GM21528 (cell line): Measurements from ENCODE around the gene CHRNA7.

Experiments
- ATAC-seq: cut with Tn5 transposase; IDR thresholded peaks from one replicate; pipeline ENCODE4 v1.9.1; 2021; ENCODE audit warnings: mild to moderate bottlenecking, moderate library complexity; ENCODE audit not compliant: unreplicated experiment, low FRiP score

CHRNA7 gene

DNA sequence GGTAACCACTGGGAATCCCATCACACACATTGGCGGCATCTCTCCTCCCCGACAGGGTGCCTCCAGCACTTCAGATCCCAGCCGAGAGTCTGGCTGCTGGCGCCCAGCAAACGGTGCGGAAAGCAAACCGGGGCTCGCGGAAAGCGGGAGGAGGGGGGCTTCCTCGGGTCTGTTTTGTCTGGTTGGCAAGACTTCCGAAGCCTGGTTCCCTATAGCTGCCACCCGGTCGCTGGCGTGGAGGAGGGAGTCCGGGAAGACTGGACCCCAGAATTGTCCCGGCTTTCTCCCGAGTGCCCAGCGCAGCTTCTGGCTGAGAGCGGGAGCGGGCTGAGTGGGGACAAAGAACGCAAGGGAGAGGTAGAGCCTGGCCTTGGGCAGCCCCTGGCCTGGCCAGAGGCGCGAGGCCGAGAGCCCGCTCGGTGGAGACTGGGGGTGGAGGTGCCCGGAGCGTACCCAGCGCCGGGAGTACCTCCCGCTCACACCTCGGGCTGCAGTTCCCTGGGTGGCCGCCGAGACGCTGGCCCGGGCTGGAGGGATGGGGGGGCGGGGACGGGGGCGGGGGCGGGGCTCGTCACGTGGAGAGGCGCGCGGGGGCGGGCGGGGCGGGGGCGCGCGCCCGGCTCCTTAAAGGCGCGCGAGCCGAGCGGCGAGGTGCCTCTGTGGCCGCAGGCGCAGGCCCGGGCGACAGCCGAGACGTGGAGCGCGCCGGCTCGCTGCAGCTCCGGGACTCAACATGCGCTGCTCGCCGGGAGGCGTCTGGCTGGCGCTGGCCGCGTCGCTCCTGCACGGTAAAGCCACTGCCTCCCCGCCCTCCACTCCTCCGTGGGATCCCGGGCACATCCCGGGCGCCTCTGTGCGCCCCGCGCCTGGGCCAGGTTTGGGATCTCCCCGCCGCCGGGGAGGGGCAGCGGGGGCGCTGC lies at the start of gene CHRNA7:
TSS of gene CHRNA7 (plus strand) at position 654 of the 920 bp plus-strand sequence. CDS start at position 734, 80 bp downstream.
- no peak for ATAC-seq

DNA sequence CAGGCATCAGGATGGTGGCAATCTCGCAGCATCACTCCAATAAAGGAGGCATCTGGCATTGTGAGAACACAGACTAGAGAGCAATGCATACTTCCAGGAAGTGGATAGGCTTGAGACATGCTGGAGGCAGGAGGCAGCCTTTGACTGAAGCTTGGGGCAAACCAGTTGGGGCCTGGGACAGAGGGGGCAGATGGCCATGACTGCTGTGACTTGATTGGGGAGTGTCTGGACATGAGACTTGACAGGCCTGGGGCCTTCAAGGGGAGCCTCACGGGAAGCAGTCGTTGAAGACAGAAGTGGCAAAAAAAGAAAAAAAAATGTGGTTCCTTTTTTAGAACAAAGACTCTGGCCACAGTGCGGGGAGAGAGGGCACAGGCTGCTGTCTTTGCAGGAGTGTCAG lies 44.7 kb upstream of the CHRNA7 start:
- ATAC-seq: no peak

DNA sequence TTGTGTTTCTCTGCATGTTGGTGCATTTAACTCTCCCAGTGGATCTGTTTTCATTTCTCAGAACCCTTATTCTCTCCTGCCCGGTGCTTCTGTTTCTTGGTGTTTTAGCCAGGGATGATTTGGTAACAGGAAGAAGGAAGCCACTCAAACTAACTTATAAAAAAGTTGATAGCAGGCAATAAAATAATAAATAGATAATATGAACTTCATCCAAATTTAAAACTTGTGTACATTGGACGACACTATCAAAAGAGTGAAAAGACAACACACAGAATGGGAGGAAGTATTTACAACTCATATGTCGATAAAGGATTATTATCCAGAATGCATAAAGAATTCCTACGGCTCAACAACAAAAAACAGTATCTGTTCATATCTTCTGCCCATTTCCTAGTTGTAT lies 37.3 kb upstream of the CHRNA7 start:
- ATAC-seq: no peak

DNA sequence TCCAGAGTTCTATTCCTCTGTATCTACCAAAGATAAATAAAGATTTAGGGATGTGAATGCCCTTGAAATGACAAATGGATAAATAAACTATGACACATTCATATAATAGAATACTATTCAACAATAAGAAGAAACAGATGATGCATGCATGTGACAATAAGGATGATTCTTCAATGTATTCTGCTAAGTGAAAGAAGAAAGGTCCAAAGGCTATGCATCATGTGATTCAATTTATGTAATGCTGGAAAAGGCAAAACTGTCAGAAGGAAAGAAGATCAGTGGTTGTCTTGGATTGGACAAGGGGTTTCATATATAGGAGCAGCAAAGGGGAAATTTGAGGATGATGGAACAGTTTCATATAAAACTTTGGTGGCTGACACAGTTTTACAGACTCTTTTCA lies 32.6 kb upstream of the CHRNA7 start:
- no peak for ATAC-seq

DNA sequence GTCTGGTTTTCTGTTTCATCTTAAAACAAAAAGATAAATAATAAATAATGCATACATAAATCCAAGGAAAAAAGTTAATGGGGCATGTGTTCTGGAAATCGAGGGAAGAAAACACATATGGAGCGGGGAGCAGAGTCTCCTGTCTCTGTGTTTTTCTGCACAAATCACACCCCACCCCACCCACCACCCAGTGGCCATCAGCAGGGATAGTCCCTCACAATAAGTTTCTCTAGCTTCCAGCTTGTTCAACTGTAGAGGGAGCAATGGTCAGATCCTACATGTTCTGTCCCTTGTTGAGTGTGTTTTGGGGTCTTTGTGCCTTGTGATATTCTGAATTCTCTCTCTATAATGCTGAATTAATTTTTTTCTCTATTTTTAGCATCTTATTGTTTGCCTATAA lies 26.8 kb upstream of the CHRNA7 start:
- no peak for ATAC-seq

DNA sequence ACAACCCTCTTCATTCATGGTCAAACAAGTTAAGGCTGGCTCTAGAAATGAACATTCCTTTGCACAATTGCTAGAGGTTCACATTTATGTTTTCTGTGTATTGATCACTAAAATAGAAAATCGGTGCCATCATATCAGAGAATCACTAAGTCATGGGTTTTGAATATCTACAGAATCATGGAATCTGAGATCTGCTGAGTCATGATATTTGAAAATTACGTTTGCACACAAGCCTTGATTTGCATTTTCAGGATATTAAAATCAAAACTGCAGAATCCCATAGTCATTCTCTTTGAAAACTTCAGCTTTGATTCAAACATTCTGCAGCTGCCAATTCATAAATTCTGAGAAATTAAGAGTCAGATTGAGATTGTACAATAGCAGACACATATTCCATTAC lies 26.1 kb upstream of the CHRNA7 start:
- no peak for ATAC-seq

DNA sequence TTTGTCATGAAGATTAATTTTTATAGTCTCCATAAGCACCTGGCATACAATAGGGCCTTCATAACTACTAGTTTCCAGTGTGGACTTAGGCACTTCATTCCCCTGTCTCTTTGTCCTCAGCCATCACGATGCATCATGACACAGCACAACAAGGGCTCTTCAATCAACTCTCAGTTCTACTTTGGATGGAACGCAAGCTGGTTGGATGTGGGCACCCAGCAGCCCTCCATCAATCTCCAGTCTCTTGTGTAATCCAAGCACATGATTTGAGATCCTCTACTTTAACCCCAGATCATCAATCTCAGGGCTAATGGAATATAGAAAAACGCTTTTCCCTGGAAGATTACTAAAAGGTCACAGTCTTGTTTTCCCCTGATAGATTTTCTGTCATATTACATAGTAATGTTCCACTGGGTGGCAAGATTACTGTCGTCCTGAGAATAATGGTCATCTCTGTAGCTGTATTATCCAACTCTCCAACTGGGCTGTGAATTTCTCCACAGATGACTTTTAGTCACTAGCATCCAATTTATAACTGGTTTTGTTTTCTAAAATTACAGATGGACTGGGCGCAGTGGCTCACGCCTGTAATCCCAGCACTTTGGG lies 22.9 kb upstream of the CHRNA7 start:
- ATAC-seq: no peak

DNA sequence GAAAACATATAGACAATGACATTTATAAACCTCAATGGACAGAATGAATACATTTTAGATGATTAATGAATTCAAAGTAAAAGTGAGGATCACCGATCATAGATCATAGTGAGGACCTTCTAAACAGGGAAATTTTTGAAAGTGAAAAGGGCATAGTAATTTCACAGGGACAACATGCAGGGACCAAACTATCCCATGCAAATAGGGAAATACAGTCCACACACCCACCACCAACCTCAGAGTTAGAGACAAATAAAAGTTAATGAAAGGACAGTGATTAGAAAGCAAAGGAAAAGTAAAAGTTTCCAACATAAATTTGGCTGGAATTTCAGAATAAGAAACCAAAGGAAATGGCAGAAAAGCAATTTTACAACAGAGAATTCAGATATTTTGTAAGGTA lies 15.4 kb upstream of the CHRNA7 start:
- no peak for ATAC-seq

DNA sequence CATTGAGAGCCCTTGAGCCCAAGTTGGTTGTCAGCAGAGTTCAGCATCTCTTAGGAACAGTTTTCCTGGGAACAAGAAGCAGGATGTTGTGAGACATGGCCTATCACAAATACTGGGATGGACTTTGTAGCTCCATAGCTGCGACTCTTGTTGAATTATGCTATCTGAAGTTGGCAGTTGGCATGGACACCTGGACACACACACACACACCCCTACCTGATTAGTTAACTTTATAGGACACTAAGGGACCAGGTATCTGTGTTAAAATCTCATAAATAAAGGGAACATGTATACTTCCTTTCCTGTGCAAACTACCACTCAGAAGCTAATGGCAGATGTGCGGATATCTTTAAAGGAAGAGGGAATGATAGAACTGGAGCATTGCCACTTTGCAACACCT lies 10.2 kb upstream of the CHRNA7 start:
- no peak for ATAC-seq

DNA sequence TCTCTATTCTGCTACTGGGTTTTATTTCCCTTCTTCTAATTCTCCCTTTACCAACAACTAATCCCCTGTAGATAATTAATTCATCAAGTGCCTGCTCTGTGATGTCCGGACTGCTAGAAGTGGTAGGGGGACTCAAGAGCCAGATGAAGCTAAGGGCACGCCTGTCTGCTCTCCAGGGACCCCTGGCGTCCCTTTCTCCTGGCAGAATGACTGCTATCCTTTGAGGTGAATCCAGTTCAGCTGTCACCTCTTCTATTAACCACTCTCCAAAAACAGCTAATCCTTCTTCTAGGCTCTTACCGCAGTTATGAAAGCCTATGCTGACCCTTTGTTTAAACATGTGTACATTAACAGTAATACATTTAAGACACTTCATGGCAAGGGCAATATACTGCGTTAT lies 1.4 kb upstream of the CHRNA7 start:
- ATAC-seq: no peak

DNA sequence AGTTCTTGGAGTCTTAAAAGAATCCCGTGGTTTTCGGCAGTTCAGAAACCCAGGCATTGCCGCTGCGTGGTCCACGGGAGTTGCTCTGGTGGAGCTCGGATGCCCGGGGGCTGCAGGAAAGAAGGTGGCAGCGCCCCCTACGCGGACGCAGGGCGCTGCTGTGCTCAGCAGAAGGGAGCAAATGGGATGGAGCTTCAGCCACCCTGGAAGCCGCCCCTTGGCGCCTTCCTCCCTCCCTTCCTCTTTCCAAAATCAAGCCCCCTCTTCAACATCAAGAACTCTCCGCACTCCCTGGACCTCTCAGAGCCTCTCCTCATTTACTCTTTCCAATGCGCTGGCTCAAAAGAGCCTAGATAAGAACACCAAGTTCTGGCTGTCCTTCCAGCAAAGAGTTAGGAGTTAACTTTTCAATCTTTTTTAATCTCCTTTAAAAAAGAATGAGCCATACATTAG lies 880 bp upstream of the CHRNA7 start:
- ATAC-seq: no peak

DNA sequence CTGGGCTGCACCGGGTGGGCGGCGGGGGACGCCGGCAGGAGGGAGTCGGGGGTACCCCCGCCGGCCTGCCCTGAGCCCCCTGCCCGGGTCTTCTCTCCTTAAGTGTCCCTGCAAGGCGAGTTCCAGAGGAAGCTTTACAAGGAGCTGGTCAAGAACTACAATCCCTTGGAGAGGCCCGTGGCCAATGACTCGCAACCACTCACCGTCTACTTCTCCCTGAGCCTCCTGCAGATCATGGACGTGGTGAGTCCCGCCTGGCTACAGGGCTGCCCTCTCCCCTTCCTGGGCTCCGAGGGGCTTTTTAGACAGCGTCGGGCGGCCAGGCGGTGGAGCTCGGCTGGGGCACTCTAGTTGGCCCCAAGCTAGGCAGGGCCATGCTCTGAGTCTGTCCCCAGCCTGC lies 480 bp downstream of the CHRNA7 start:
- ATAC-seq: no peak

DNA sequence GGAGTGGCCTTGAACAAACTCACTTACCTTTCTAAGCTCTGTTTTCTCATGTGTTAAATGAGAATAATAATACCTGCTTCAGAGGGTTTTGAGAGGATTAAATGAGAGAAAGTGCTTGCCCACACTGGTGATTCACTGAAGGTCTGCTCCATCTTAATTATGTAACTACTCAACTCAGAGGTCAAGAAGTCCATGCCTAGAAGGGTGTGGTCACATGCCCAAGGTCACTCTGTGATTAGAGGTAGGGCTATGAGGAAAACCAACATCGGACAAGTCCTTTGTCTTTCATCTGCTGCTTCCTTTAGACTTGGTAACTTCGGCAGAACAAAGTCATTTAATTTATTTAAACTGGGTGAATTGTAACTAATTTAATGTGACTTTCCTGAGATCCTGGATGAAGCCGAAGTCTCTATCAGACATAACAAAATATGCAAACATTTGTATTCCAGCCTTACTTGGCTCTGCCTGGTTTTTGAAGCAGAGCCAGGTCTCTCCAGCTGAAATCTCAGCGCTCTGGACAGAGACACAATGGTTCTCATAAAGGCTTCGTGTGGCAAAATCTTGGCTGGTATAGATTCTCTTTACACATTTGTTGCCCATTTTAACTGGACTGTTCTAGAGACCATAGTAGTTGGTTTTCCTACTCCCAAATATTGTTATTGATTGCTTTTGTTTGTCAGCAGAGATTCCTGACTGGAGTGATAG lies 3.0 kb downstream of the CHRNA7 start:
- ATAC-seq: no peak

DNA sequence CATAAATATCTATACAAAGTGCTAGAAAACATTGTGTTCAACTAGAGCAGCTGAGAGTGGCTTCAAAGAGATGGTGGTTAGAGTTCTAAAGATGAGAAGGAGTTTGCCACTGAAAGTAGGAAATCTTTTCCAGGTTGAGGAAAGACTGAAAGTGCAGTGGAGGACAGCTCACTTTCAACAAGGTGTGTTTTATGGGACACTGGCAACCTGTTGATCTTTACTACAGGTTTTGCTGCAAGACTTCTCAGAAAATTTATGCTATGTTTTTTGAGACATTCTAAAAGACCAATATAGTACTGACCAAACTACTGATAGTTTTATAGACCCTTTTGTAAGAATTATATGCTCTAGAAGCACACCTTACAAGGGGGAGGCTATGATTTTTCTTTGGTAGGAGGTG lies 3.8 kb downstream of the CHRNA7 start:
- ATAC-seq: no peak

DNA sequence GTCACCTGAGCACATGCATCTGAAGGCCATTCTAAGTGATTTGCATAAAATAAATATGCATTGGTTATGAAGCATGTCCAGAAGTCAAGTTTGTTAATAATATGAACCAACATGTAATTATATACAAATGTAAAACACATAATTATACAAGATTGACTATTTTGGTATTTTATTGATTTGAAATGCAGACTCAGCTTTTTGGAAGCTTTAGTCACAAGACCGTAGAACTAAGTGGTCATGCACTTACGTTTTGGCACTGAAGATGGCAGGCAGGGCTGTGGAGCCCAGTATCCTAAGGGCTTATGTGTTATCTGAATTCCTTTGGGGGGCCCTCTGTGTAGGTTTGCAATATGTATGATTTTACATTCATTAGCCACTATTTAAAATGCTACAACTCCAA lies 5.0 kb downstream of the CHRNA7 start:
- no peak for ATAC-seq

DNA sequence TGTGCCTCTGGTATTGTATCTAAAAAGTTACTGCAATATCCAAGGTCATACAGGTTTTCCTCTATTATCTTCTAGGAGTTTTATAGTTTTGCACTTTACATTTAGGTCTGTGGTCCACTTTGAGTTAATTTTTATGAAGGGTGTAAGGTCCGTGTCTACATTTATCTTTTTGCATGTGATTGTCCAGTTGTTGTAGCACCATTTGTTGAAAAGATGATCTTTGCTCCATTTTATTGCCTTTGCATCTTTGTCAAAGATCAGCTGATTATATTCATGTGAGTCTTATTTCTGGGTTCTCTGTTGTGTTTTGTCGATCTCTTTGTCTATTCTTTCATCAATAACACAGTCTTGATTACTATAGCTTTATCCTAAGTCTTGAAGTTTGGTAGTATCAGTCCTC lies 6.7 kb downstream of the CHRNA7 start:
- no peak for ATAC-seq

DNA sequence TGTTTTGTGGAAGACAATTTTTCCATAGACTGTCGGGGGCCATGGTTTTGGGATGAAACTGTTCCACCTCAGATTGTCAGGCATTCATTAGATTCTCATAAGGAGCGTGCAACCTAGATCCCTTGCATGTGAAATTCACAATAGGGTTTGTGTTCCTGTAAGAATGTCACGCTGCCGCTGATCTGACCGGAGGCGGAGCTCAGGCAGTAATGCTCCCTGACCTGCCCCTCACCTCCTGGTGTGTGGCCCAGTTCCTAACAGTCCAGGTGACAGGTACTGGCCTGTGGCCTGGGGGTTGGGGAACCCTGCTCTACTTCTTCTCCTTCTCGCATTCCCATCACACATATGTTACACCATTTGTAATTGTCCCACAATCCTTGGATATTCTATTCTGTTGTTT lies 11.0 kb downstream of the CHRNA7 start:
- ATAC-seq: no peak

DNA sequence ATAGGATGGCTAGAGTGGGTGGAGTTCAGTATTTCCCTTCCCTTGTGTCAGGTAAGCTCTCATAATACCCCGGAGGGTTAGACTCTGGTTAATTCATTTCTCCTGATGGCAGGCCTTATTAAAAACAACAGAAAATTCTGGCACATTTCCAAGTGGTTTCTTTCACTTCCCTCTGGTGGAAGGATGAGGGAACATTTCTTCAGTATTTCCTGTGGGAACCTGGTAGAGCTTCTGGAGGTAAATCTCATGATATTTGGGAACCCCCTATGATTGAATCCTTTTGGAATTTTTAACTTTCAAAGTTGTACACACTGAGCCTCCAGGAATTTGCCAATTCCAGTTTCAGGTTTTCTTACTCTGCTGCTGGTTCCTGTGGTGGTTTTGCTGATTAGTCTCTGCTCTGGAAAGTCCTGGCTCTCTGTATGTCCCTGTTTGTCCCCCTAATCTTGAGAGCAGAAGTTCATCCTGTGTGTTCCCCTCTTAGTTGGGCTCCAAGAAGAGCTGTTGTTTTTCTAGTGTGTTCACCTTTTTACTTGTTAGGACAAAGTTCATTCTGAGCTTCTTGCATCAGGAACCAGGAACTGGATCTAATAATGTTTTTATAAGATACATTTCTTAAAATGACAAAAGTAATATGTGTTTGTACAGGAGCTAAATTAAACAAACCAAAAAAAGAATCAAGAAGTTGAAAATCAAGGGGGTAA lies 12.1 kb downstream of the CHRNA7 start:
- ATAC-seq: no peak

DNA sequence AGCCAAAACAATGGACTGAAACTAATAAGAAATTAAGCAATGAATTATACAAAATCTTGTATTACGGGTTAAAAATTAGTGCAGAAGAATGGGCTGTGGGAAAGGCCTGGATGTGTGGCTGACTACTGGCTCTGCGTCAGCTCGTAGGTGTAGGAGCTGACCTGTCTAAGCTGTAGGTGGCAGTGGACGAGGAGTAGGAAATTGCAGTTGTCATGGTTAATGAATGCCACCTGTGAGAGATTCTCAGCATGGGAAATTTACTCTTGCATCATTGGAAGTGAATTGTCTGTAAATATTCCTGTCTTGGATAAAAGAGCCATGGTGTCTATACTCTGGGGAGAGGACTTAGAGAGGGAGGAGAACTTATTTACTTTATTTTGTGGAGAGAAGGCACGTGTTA lies 23.4 kb downstream of the CHRNA7 start:
- ATAC-seq: no peak

DNA sequence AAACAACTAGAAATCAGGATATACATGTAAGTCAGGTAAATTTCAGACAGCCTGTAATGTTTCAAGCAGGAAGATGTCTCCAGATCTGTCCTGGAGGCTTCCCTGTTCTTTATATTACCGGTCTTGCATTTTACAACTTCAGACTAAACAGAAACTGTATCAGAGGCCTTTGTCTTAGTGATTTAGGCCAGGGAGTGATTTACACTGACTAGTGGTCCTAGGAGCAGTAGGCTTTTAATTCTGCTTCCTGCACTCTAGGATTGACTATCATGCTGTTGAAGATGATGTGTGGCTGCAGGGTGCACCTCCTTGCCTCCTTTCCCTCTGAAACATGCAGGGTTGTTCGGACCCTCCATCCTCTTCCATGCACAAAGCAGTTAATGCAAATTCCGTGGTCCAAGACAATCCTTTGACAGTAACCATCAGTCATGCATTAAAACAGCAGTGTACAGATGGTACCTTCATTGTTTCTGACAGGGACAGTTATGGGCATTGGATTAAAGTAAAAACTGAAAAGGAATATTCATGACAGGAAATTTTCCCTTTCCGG lies 27.6 kb downstream of the CHRNA7 start:
- no peak for ATAC-seq

DNA sequence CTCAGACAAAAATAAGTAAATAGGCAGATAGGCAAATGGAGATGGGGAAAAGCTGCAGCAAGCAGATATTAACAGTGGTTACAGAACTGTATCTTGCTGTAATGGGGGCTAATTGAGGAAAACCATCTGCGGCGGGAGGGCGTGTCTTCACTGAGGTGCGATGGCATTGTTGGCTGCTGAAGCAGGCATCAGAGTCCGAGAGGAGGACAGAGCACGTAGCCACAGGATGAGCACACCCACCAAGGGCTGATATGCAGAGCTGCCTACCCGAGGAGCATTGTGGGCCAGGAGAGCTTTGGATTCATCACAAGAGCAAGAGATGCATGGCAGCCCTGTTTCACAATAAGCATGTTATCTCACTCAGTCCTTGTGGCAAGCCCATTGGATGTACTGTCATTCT lies 30.4 kb downstream of the CHRNA7 start:
- no peak for ATAC-seq
